ENCODE data around the gene WDR12. TPM values are rescaled to one million over a fixed set of nuclear protein-coding genes. Genes with fewer than 3 reads are reported as not detected.

WDR12 gene
- total and polyA plus RNA-seq, 2 of the 4 experiments (the other 2 are of a cell fraction): 8.6 to 17.0 TPM

DNA sequence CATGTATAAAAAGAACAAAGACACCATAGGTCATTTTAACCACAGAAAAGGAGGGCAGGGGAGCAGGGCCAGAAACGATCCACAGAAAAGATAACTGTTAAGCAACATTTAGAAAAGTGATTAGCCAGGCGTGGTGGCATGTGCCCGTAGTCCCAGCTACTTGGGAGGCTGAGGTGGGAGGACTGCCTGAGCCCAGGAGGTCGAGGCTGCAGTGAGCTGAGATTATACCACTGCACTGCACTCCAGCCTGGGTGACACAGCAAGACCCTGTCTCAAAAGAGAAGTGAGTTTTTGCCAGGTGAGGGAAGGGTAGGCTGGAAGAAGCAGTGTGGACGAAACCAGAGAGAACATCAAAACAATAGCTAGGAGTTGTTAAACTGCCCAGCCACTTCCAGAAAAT is 3.3 kb downstream of the WDR12 start:
- H3K18ac ChIP-seq (ENCODE audit: low read depth, low read length): no peak overlapping the region
- H3K9me1 ChIP-seq (ENCODE audit: insufficient read depth, low read length): no peaks in the 10 kb centered on the region
- in situ Hi-C loops (cut with MboI; ENCODE audit: low sequenced_read_pairs) (no loop called here), dilution Hi-C loops (cut with HindIII; ENCODE audit: low sequenced_read_pairs, unreplicated experiment) (no loop called here), intact Hi-C loops (cut with micrococcal nuclease) (no loop called here)
- no peak overlapping the region for H2BK20ac ChIP-seq (ENCODE audit: low read depth, low read length)
- no peak overlapping the region for H4K8ac ChIP-seq (ENCODE audit: low read depth in 2 of 2, low read length in 2 of 2)
- no peak overlapping the region for H3K4ac ChIP-seq (ENCODE audit: low read depth, low read length)
- H3K4me1 ChIP-seq (ENCODE audit: control insufficient read depth, insufficient read depth, low read length): peaks cover 2% of the 10 kb centered on the region; the same call in 1 of the 2 replicates
- H3K4me3 ChIP-seq (ENCODE audit: insufficient read depth, low read depth, low read length): no peak overlapping the region
- TF ChIP-seq, protein P1, sequence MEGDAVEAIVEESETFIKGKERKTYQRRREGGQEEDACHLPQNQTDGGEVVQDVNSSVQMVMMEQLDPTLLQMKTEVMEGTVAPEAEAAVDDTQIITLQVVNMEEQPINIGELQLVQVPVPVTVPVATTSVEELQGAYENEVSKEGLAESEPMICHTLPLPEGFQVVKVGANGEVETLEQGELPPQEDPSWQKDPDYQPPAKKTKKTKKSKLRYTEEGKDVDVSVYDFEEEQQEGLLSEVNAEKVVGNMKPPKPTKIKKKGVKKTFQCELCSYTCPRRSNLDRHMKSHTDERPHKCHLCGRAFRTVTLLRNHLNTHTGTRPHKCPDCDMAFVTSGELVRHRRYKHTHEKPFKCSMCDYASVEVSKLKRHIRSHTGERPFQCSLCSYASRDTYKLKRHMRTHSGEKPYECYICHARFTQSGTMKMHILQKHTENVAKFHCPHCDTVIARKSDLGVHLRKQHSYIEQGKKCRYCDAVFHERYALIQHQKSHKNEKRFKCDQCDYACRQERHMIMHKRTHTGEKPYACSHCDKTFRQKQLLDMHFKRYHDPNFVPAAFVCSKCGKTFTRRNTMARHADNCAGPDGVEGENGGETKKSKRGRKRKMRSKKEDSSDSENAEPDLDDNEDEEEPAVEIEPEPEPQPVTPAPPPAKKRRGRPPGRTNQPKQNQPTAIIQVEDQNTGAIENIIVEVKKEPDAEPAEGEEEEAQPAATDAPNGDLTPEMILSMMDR (conservative IDR thresholded peaks at IDR 0.05; ENCODE audit: low read depth, low read length): no peak
- TF ChIP-seq NFE2L2 (IDR thresholded peaks at IDR 0.05; ENCODE audit: low read depth, low read length) (no peak), SMC3 (IDR thresholded peaks at IDR 0.05; ENCODE audit: low read depth, low read length) (no peak), RFX5 (IDR thresholded peaks at IDR 0.05; ENCODE audit: low read depth, low read length) (no peak), BHLHE40 (IDR thresholded peaks at IDR 0.05; ENCODE audit: low read depth, low read length) (no peak), RAD21 (IDR thresholded peaks at IDR 0.05; ENCODE audit: low read length) (no peak), CHD1 (IDR thresholded peaks at IDR 0.05; ENCODE audit: low read depth, low read length) (no peak), MXI1 (IDR thresholded peaks at IDR 0.05; ENCODE audit: borderline replicate concordance, low read depth, low read length) (no peak), POLR2A (IDR thresholded peaks at IDR 0.05; ENCODE audit: low read depth, low read length) (no peak), FOS (IDR thresholded peaks at IDR 0.05; ENCODE audit: low read depth, low read length) (no peak), RCOR1 (IDR thresholded peaks at IDR 0.05; ENCODE audit: insufficient replicate concordance, low read length) (no peak), CEBPB (IDR thresholded peaks at IDR 0.05; ENCODE audit: low read depth, low read length) (no peak), MAFK (IDR thresholded peaks at IDR 0.05; ENCODE audit: low read depth, low read length) (no peak)
- TF ChIP-seq, protein P2, sequence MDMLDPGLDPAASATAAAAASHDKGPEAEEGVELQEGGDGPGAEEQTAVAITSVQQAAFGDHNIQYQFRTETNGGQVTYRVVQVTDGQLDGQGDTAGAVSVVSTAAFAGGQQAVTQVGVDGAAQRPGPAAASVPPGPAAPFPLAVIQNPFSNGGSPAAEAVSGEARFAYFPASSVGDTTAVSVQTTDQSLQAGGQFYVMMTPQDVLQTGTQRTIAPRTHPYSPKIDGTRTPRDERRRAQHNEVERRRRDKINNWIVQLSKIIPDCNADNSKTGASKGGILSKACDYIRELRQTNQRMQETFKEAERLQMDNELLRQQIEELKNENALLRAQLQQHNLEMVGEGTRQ (IDR thresholded peaks at IDR 0.05; ENCODE audit: low read depth, low read length): no peak
- TF ChIP-seq, protein P3, sequence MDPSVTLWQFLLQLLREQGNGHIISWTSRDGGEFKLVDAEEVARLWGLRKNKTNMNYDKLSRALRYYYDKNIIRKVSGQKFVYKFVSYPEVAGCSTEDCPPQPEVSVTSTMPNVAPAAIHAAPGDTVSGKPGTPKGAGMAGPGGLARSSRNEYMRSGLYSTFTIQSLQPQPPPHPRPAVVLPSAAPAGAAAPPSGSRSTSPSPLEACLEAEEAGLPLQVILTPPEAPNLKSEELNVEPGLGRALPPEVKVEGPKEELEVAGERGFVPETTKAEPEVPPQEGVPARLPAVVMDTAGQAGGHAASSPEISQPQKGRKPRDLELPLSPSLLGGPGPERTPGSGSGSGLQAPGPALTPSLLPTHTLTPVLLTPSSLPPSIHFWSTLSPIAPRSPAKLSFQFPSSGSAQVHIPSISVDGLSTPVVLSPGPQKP (IDR thresholded peaks at IDR 0.05; ENCODE audit: borderline replicate concordance, low read depth, low read length): no peak
- H3K14ac ChIP-seq (replicated peaks; ENCODE audit: low read depth, low read length): no peak overlapping the region
- no peak overlapping the region for H3K23ac ChIP-seq (ENCODE audit: low read depth, low read length)
- H3K56ac ChIP-seq (ENCODE audit: extremely low read depth, insufficient read depth, low read length): no peak overlapping the region
- DNase-seq (no peak), ATAC-seq (ENCODE audit: low read depth) (no peak)
- no peak overlapping the region for H3K9ac ChIP-seq (ENCODE audit: low read depth, low read length)
- H4K20me1 ChIP-seq (ENCODE audit: insufficient read depth, low read length): no peaks in the 10 kb centered on the region
- no peak overlapping the region for H3K4me2 ChIP-seq (ENCODE audit: low read depth, low read length)
- H3K36me3 ChIP-seq (ENCODE audit: control insufficient read depth, insufficient read depth, low read length): peaks cover 4% of the 10 kb centered on the region; the same call in 1 of the 2 replicates
- ChIA-PET POLR2A (ENCODE audit: unreplicated experiment) (no interaction called here), CTCF (no interaction called here)
- no peak overlapping the region for H4K91ac ChIP-seq (ENCODE audit: insufficient read depth, low read depth, low read length)
- H2BK5ac ChIP-seq (ENCODE audit: low read depth, low read length, poor library complexity, severe bottlenecking): no peak overlapping the region
- no peak overlapping the region for H2BK120ac ChIP-seq (ENCODE audit: low read depth, low read length)
- H2AK5ac ChIP-seq (ENCODE audit: low read depth, low read length): no peak overlapping the region
- no peak overlapping the region for H2AFZ ChIP-seq (replicated peaks; ENCODE audit: low read length, poor library complexity)
- H3K27ac ChIP-seq (ENCODE audit: insufficient read depth, low read length): no peak overlapping the region
- H2BK15ac ChIP-seq (ENCODE audit: low read depth, low read length): no peak overlapping the region
- H2AK9ac ChIP-seq (replicated peaks; ENCODE audit: low read depth, low read length, poor library complexity): no peak overlapping the region
- WGBS, 2 experiments (ENCODE audit: extremely low coverage in 2 of 2, insufficient read length in 1 of 2): 96% methylated on average over 2 of the region's 5 CpGs; no CpG with 5 or more reads in 1 of the 2 experiments
- no TSS peak for BruUV-seq (replicated peaks)
- H3K27me3 ChIP-seq (ENCODE audit: control insufficient read depth, insufficient read depth, low read length): no peaks in the 10 kb centered on the region
- peaks cover 11 to 21% of the 10 kb centered on the region in 2 experiments for H3K79me1 ChIP-seq (ENCODE audit: low read depth in 1 of 2, low read length in 2 of 2)
- H3K9me3 ChIP-seq (ENCODE audit: control insufficient read depth, insufficient read depth, low read length): no peaks in the 10 kb centered on the region
- H4K5ac ChIP-seq (ENCODE audit: low read depth, low read length): no peak overlapping the region
